IMR-90 (cell line): ENCODE measurements around the gene DOCK1. TPM values are rescaled to one million over a fixed set of nuclear protein-coding genes. Genes with fewer than 3 reads are reported as not detected.

Source experiments
- ATAC-seq: fragments of 200-7000 bp; cut with Tn5 transposase; 2 replicates; pipeline ENCODE4 v1.9.1; 2020; ENCODE audit warnings: low read depth, mild to moderate bottlenecking, moderate library complexity
- BruUV-seq: library from RNA; stranded (reverse); fragments of 400-500 nt; replicated peaks from 2 replicates; lab custom pipeline; 2021; lab: Mats Ljungman, UMichigan
- CTCF ChIA-PET: fragments of 300-600 bp; formaldehyde crosslinking; extraction: SDS; loops from one replicate; lab custom pipeline; 2021; ENCODE audit warnings: antibody characterized with exemption; lab: Yijun Ruan, JAX
- POLR2A ChIA-PET: fragments of 300-600 bp; sonication (Branson Sonifier 250); formaldehyde crosslinking; loops from one replicate; lab custom pipeline; 2022; ENCODE audit warnings: antibody characterized with exemption; ENCODE audit not compliant: unreplicated experiment; lab: Charles Lee
- DNase-seq: peaks from one replicate; pipeline ENCODE4 v3.0.0; 2013
- H2AFZ ChIP-seq: replicated peaks from 2 replicates; pipeline ENCODE3; 2013; ENCODE audit warnings: low read length, mild to moderate bottlenecking; ENCODE audit not compliant: poor library complexity
- H2AK5ac ChIP-seq: 2 replicates; pipeline ENCODE4 v1.6.1; 2013; ENCODE audit warnings: low read depth, low read length, inconsistent platforms
- H2AK9ac ChIP-seq: replicated peaks from 2 replicates; pipeline ENCODE3; 2013; ENCODE audit warnings: mild to moderate bottlenecking, low read depth, low read length, moderate library complexity; ENCODE audit not compliant: poor library complexity
- H2BK120ac ChIP-seq: 2 replicates; pipeline ENCODE4 v1.6.1; 2013; ENCODE audit warnings: low read depth, low read length, inconsistent platforms
- H2BK15ac ChIP-seq: 3 replicates; pipeline ENCODE4 v1.6.1; 2013; ENCODE audit warnings: low read depth, low read length, inconsistent platforms
- H2BK20ac ChIP-seq: 2 replicates; pipeline ENCODE4 v1.6.1; 2013; ENCODE audit warnings: low read depth, mild to moderate bottlenecking, inconsistent platforms, low read length, moderate library complexity
- H2BK5ac ChIP-seq: 2 replicates; pipeline ENCODE4 v1.6.1; 2013; ENCODE audit warnings: mild to moderate bottlenecking, low read depth, low read length, inconsistent platforms; ENCODE audit not compliant: poor library complexity, severe bottlenecking
- H3K14ac ChIP-seq: replicated peaks from 2 replicates; pipeline ENCODE4 v1.6.1; 2013; ENCODE audit warnings: low read depth, low read length, inconsistent platforms
- H3K18ac ChIP-seq: 2 replicates; pipeline ENCODE4 v1.6.1; 2013; ENCODE audit warnings: low read depth, low read length, control low read depth
- H3K23ac ChIP-seq: 2 replicates; pipeline ENCODE4 v1.6.1; 2013; ENCODE audit warnings: low read depth, low read length, inconsistent platforms
- H3K27ac ChIP-seq: 2 replicates; pipeline ENCODE4 v1.5.1; 2013; ENCODE audit warnings: mild to moderate bottlenecking, control low read depth, low read length; ENCODE audit not compliant: insufficient read depth
- H3K27me3 ChIP-seq: 2 replicates; pipeline ENCODE4 v1.6.1; 2013; ENCODE audit warnings: low read length; ENCODE audit not compliant: control insufficient read depth, insufficient read depth
- H3K36me3 ChIP-seq: 2 replicates; pipeline ENCODE4 v1.6.1; 2013; ENCODE audit warnings: low read length, mixed read lengths; ENCODE audit not compliant: control insufficient read depth, insufficient read depth
- H3K4ac ChIP-seq: 2 replicates; pipeline ENCODE4 v1.6.1; 2013; ENCODE audit warnings: low read depth, low read length, inconsistent platforms
- H3K4me1 ChIP-seq: 2 replicates; pipeline ENCODE4 v1.6.1; 2013; ENCODE audit warnings: low read length, mixed read lengths; ENCODE audit not compliant: control insufficient read depth, insufficient read depth
- H3K4me2 ChIP-seq: 2 replicates; pipeline ENCODE4 v1.6.1; 2013; ENCODE audit warnings: low read depth, mild to moderate bottlenecking, control low read depth, low read length, moderate library complexity
- H3K4me3 ChIP-seq: 2 replicates; pipeline ENCODE4 v1.5.1; 2013; ENCODE audit warnings: low read depth, mild to moderate bottlenecking, control low read depth, low read length, moderate library complexity; ENCODE audit not compliant: insufficient read depth
- H3K56ac ChIP-seq: 2 replicates; pipeline ENCODE4 v1.6.1; 2013; ENCODE audit warnings: low read length, inconsistent platforms; ENCODE audit not compliant: insufficient read depth; ENCODE audit errors: extremely low read depth
- H3K79me1 ChIP-seq, 2 experiments: 2 replicates each; pipeline ENCODE4 v1.6.1; 2013; ENCODE audit warnings: low read length in 2 of 2, inconsistent platforms in 1 of 2, low read depth in 1 of 2
- H3K9ac ChIP-seq: 2 replicates; pipeline ENCODE4 v1.6.1; 2013; ENCODE audit warnings: low read depth, low read length, control low read depth
- H3K9me1 ChIP-seq: 2 replicates; pipeline ENCODE4 v1.6.1; 2013; ENCODE audit warnings: low read length, inconsistent platforms; ENCODE audit not compliant: insufficient read depth
- H3K9me3 ChIP-seq: 2 replicates; pipeline ENCODE4 v1.6.1; 2013; ENCODE audit warnings: low read length; ENCODE audit not compliant: control insufficient read depth, insufficient read depth
- H4K20me1 ChIP-seq: 2 replicates; pipeline ENCODE4 v1.6.1; 2013; ENCODE audit warnings: low read length, inconsistent platforms; ENCODE audit not compliant: insufficient read depth
- H4K5ac ChIP-seq: 2 replicates; pipeline ENCODE4 v1.6.1; 2013; ENCODE audit warnings: mild to moderate bottlenecking, low read depth, low read length, control low read depth
- H4K8ac ChIP-seq, 2 experiments: 2 replicates each; pipeline ENCODE4 v1.6.1; 2013; ENCODE audit warnings: low read depth in 2 of 2, low read length in 2 of 2, control low read depth in 1 of 2, inconsistent platforms in 1 of 2
- H4K91ac ChIP-seq: 2 replicates; pipeline ENCODE4 v1.6.1; 2013; ENCODE audit warnings: low read depth, low read length, inconsistent platforms; ENCODE audit not compliant: insufficient read depth
- FOS ChIP-seq: fragments of 150-350 bp; IDR thresholded peaks from 2 replicates; pipeline ENCODE4 v1.6.1; 2016; ENCODE audit warnings: low read depth, low read length
- NFE2L2 ChIP-seq: fragments of 150-350 bp; IDR thresholded peaks from 2 replicates; pipeline ENCODE4 v1.6.1; 2016; ENCODE audit warnings: low read depth, mild to moderate bottlenecking, low read length
- USF2 ChIP-seq: fragments of 150-350 bp; IDR thresholded peaks from 2 replicates; pipeline ENCODE4 v1.6.1; 2017; ENCODE audit warnings: mild to moderate bottlenecking, antibody characterized with exemption, low read length, low read depth
- WGBS, 2 experiments: methylation state at CpG; one replicate each; pipeline versions ENCODE4 v1.1.5 to v1.1.7; 2013; ENCODE audit warnings: missing lambda C conversion rate in 2 of 2; ENCODE audit not compliant: insufficient read length in 1 of 2; ENCODE audit errors: extremely low coverage in 2 of 2; 5-methylcytosine and 5-hydroxymethylcytosine counted together
- dilution Hi-C: fragments of 300-500 bp; cut with HindIII; formaldehyde crosslinking; loops from one replicate; pipeline ENCODE4 v1.14.3; 2018; ENCODE audit warnings: low sequenced_read_pairs; ENCODE audit not compliant: unreplicated experiment
- in situ Hi-C: fragments of 300-500 bp; cut with MboI; formaldehyde crosslinking; loops from 3 replicates; pipeline ENCODE4 v1.14.3; 2019; ENCODE audit warnings: low sequenced_read_pairs, inconsistent platforms, mixed read lengths
- intact Hi-C: fragments of 100-400 bp; cut with micrococcal nuclease; formaldehyde crosslinking; loops from 2 replicates; pipeline ENCODE4 v1.10.0; 2022
- polyA plus RNA-seq, 3 experiments: library from polyadenylated mRNA; depleted of rRNA; stranded (reverse); fragments of >200 nt; gene quantifications; 2 replicates each; pipeline ENCODE4 v1.2.3, GENCODE V29; 2012; ENCODE audit warnings: low replicate concordance in 1 of 3
- total RNA-seq: library from RNA; depleted of rRNA; stranded (reverse); fragments of >200 nt; gene quantifications from 2 replicates; pipeline ENCODE4 v1.2.3, GENCODE V29; 2012

The DOCK1 gene
- total and polyA plus RNA-seq, 2 of the 4 experiments (the other 2 are of a cell fraction): 28.2 to 71.0 TPM

DNA sequence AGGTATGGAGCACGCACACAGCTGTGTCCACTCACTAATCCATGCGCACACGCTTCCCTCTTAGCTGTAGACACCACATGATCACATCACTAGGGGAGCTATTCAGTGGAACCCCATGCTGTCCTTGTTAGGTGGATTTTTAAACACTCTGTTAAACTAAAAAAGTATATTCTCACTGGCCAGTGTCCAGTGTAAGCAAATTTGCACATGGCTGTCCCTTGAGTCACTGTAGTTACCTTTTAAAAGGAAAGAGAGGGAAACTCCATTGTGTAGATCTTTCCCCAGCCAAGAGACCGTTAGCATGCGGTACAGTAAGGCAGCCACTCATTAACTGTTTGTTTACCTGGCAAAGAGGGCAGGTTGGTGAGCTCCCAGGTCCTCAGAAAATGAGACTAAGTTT is 372.8 kb downstream of the DOCK1 start:
- Histone ChIP-seq H4K20me1 (peaks cover 8% of the 10 kb centered on the region), H3K27me3 (no peaks in the 10 kb centered on the region), H3K4me2 (0 out of 2 replicates have a peak overlapping the region, but pooled peaks have one; percentile 26), H3K9me3 (no peaks in the 10 kb centered on the region), H4K91ac (no peak overlapping the region), H2AK5ac (no peak overlapping the region), H3K4ac (no peak overlapping the region), H3K56ac (no peak overlapping the region), H3K14ac (no peak overlapping the region), H3K4me1 (peaks cover 8% of the 10 kb centered on the region), H3K23ac (no peak overlapping the region), H2BK120ac (no peak overlapping the region), H2BK15ac (no peak overlapping the region), H2BK5ac (no peak overlapping the region), H3K4me3 (no peak overlapping the region), H3K79me1 (peaks cover 8 to 10% of the 10 kb centered on the region in 2 experiments; a peak in 2 of 4 replicates), H3K9ac (no peak overlapping the region), H3K36me3 (peaks cover 8% of the 10 kb centered on the region), H3K9me1 (peaks cover 16% of the 10 kb centered on the region), H4K5ac (no peak overlapping the region), H3K27ac (no peak overlapping the region), H3K18ac (no peak overlapping the region), H2AFZ (no peak overlapping the region), H2AK9ac (no peak overlapping the region), H4K8ac (no peak overlapping the region), H2BK20ac (no peak overlapping the region)
- dilution Hi-C loops: no loop called here
- ChIA-PET POLR2A (no interaction called here), CTCF (no interaction called here)
- intact Hi-C loops: no loop called here
- BruUV-seq: no TSS peak
- in situ Hi-C loops: no loop called here
- DNase-seq (peak; percentile 82), ATAC-seq (peak; percentile 78)
- WGBS, 2 experiments: 80% methylated on average over 1 of the region's 5 CpGs; no CpG with 5 or more reads in 1 of the 2 experiments
- TF ChIP-seq USF2 (no peak), NFE2L2 (no peak), FOS (peak; percentile 27; the same call in 1 of the 2 replicates)
